ENCODE measurements around the gene HACE1. TPM values are rescaled to one million over a fixed set of nuclear protein-coding genes. Genes with fewer than 3 reads are reported as not detected.

HACE1 gene
- total RNA-seq, 4 donors from 2014 or later, result 3.6 to 9.0 (median 5.1) TPM

GRCh38 chr6:104787305-104787704, 72.4 kb downstream of the HACE1 start:
- ATAC-seq (no peak), DNase-seq (no peak)
- intact Hi-C loops (cut with DNase I; ENCODE audit: low total_unique reads) (no loop called here), in situ Hi-C loops (cut with MboI; ENCODE audit: low sequenced_read_pairs in 4 of 4) (no loop called here)
- Histone ChIP-seq H3K4me1 (no peaks in the 10 kb centered on the region), H3K36me3 (peaks cover 0 to 5% of the 10 kb centered on the region in 2 donors), H3K27ac (no peak overlapping the region), H3K4me3 (no peak overlapping the region), H3K27me3 (no peaks in the 10 kb centered on the region), H3K9me3 (no peaks in the 10 kb centered on the region)
- TF ChIP-seq POLR2A (IDR thresholded peaks at IDR 0.05), result no peak
- TF ChIP-seq, protein P1, sequence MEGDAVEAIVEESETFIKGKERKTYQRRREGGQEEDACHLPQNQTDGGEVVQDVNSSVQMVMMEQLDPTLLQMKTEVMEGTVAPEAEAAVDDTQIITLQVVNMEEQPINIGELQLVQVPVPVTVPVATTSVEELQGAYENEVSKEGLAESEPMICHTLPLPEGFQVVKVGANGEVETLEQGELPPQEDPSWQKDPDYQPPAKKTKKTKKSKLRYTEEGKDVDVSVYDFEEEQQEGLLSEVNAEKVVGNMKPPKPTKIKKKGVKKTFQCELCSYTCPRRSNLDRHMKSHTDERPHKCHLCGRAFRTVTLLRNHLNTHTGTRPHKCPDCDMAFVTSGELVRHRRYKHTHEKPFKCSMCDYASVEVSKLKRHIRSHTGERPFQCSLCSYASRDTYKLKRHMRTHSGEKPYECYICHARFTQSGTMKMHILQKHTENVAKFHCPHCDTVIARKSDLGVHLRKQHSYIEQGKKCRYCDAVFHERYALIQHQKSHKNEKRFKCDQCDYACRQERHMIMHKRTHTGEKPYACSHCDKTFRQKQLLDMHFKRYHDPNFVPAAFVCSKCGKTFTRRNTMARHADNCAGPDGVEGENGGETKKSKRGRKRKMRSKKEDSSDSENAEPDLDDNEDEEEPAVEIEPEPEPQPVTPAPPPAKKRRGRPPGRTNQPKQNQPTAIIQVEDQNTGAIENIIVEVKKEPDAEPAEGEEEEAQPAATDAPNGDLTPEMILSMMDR (IDR thresholded peaks at IDR 0.05 in 4 of 5, conservative IDR thresholded peaks at IDR 0.05 in 1 of 5), result no peak

DNA sequence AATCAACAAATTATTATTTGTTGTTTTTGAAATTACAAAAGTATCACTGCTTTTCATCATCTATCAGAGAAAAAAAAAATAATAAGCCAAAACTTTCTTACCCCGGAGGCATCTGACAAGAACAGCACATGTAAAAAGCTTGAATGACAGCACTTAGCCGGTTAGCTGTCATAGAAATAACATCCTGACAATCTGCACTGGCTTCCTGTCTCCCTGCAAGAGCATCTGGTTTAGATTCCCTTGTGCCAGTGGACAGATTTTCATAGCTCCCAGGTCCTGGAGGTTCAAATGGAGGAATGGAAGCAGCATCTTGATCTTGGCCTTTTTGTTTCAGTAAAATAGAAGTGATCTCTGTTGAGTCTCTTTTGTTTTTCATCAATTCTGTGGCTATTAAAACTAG, 74.8 kb downstream of the HACE1 start:
- Histone ChIP-seq H3K27ac (no peak overlapping the region), H3K36me3 (peaks cover 0 to 5% of the 10 kb centered on the region in 2 donors), H3K27me3 (no peaks in the 10 kb centered on the region), H3K9me3 (no peaks in the 10 kb centered on the region), H3K4me1 (no peaks in the 10 kb centered on the region), H3K4me3 (no peak overlapping the region)
- no peak for ATAC-seq
- in situ Hi-C loops (cut with MboI; ENCODE audit: low sequenced_read_pairs in 4 of 4) (no loop called here), intact Hi-C loops (cut with DNase I; ENCODE audit: low total_unique reads) (no loop called here)
- no peak for DNase-seq
- TF ChIP-seq POLR2A (IDR thresholded peaks at IDR 0.05), result no peak
- TF ChIP-seq, protein P1 (IDR thresholded peaks at IDR 0.05 in 4 of 5, conservative IDR thresholded peaks at IDR 0.05 in 1 of 5), result no peak

DNA sequence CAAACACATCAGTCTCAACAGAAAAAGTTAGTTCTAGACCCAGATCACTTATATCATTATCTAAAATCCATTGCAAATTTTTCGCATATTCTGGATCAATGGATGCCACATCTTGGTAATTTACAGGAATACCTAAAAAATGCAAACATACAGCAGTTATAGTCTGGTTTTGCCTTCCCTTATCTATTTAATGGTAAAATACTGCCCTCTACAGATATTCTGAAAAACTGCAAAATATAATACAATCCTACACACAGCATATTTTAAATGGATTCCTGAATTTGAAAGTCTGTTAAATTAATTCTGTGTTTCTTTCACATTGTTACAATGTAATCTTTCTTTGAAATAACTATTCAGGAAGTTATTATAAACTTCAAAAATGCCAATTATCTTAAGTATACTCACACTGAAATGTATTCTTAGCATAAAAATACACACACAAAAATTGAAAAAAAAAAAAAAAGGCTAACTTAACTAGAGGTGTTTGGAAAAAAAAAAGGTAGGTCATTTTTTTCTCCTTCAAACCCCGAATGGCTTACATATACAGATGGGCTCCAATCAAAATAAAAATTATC, 88.4 kb downstream of the HACE1 start:
- ATAC-seq (no peak), DNase-seq (no peak)
- in situ Hi-C loops (cut with MboI; ENCODE audit: low sequenced_read_pairs in 4 of 4) (no loop called here), intact Hi-C loops (cut with DNase I; ENCODE audit: low total_unique reads) (loop anchor here (2.0 kb wide), 1 partner anchor 89 kb away; no protein-coding TSS in a partner anchor)
- H3K4me3 ChIP-seq, result no peak overlapping the region
- H3K36me3 ChIP-seq, result peaks cover 0 to 7% of the 10 kb centered on the region in 2 donors
- H3K9me3 ChIP-seq, result no peaks in the 10 kb centered on the region
- no peaks in the 10 kb centered on the region for H3K4me1 ChIP-seq
- TF ChIP-seq, protein P1 (IDR thresholded peaks at IDR 0.05 in 4 of 5, conservative IDR thresholded peaks at IDR 0.05 in 1 of 5), result peak in 3 of 5 experiments; percentile 2 to 54 (median 38)
- TF ChIP-seq POLR2A (IDR thresholded peaks at IDR 0.05), result no peak
- no peak overlapping the region for H3K27ac ChIP-seq
- H3K27me3 ChIP-seq, result no peaks in the 10 kb centered on the region

GRCh38 chr6:104768906-104769305, 90.8 kb downstream of the HACE1 start:
- H3K36me3 ChIP-seq, result peaks cover 0 to 15% of the 10 kb centered on the region in 2 donors
- no peak for DNase-seq
- H3K27me3 ChIP-seq, result no peaks in the 10 kb centered on the region
- TF ChIP-seq, protein P1 (IDR thresholded peaks at IDR 0.05 in 4 of 5, conservative IDR thresholded peaks at IDR 0.05 in 1 of 5), result no peak
- TF ChIP-seq POLR2A (IDR thresholded peaks at IDR 0.05), result no peak
- ATAC-seq, result no peak
- H3K9me3 ChIP-seq, result no peaks in the 10 kb centered on the region
- in situ Hi-C loops (cut with MboI; ENCODE audit: low sequenced_read_pairs in 4 of 4), result no loop called here
- intact Hi-C loops (cut with DNase I; ENCODE audit: low total_unique reads), result no loop called here
- no peak overlapping the region for H3K27ac ChIP-seq
- no peaks in the 10 kb centered on the region for H3K4me1 ChIP-seq
- no peak overlapping the region for H3K4me3 ChIP-seq

GRCh38 chr6:104766595-104766994, 93.1 kb downstream of the HACE1 start:
- H3K36me3 ChIP-seq, result peaks cover 0 to 20% of the 10 kb centered on the region in 2 donors
- H3K4me3 ChIP-seq, result no peak overlapping the region
- no peak for DNase-seq
- ATAC-seq, result no peak
- intact Hi-C loops (cut with DNase I; ENCODE audit: low total_unique reads), result no loop called here
- in situ Hi-C loops (cut with MboI; ENCODE audit: low sequenced_read_pairs in 4 of 4), result no loop called here
- no peaks in the 10 kb centered on the region for H3K27me3 ChIP-seq
- no peak overlapping the region for H3K27ac ChIP-seq
- H3K4me1 ChIP-seq, result no peaks in the 10 kb centered on the region
- H3K9me3 ChIP-seq, result no peaks in the 10 kb centered on the region
- TF ChIP-seq, protein P1 (IDR thresholded peaks at IDR 0.05 in 4 of 5, conservative IDR thresholded peaks at IDR 0.05 in 1 of 5), result no peak
- TF ChIP-seq POLR2A (IDR thresholded peaks at IDR 0.05), result no peak

Data from gastrocnemius medialis (tissue), 4 donors.